G401.6 (cell line): ENCODE results near the gene SFXN3.

Experiments used
- FAIRE-seq: peaks from 2 replicates; lab custom pipeline; 2012; peaks lifted over from hg19 to GRCh38; lab: Jason Lieb, UNC

Gene SFXN3

GRCh38 chr10:101076630-101077029 lies 45.6 kb downstream of the SFXN3 start:
- FAIRE-seq: no peak

DNA sequence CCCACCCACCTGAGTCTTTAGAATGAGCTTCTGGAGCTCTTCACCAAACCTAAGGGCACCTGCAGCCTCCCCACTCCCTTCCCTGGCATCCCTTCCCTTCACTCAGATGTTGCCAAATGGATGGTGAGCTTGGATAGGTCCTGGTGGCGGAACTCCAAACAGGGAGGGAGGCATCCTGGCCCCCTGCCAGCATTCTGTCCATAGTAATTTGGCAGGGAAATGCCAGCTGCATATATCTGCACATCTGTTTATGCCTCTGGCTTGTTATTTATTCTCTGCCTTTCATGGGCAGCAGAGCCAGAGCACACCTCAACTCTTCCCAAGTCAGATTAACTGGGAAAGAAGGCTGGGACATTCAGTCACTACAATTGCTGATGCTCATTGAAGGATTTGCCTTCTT lies 48.8 kb downstream of the SFXN3 start:
- FAIRE-seq: no peak

DNA sequence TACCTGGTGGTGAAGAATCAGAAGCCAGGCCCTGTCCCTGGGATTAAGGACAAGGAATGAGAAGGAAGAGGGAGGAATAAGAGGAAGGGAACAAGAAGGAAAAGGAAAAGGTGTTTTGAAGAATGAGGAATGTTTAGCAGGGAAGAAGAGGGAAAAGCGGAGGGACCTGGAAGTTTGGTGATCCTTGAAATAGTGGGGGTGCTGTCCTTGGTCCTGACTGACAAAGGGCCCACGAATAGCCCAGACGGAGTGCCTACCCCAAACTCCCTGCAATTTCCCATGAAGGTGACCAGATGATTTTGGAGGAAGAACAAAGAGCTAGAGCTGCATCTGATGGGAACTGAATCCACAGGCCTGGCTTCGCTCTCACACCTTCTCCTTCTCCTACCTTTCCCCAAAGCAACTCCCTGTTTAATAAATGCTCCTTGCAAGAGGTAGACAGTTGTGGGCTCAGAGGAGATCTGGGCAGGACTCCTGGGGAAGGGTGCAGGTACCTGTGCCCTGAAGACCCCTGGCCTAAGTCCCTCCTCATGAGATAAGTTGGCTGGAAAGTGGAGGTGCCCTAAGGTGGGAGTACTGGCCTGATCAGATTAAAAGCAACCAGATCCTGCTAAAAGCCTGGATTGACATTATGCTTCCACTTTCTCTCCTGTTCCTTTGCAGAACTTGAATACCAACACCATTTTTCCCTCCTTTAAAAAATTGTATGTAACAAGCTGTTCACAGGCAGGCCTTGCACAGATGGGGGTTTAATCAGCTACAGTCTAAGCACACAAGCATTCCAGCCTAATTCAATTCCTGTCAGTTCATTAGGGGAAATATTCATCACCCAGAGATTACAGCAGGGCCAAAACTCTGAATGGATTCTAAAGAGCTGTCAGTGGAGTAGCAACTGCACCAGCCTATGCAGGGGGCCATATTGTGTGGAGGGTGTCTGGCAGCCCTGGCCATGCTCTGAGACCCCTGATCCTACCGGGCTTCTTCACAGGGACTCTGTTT lies 50.2 kb downstream of the SFXN3 start:
- no peak for FAIRE-seq

GRCh38 chr10:101085846-101086245 lies 54.8 kb downstream of the SFXN3 start:
- no peak for FAIRE-seq

GRCh38 chr10:101087376-101087775 lies 56.3 kb downstream of the SFXN3 start:
- FAIRE-seq: no peak

- no peak for FAIRE-seq
These were observed 56.9 kb downstream of the SFXN3 start for GRCh38 chr10:101087965-101088364.

DNA sequence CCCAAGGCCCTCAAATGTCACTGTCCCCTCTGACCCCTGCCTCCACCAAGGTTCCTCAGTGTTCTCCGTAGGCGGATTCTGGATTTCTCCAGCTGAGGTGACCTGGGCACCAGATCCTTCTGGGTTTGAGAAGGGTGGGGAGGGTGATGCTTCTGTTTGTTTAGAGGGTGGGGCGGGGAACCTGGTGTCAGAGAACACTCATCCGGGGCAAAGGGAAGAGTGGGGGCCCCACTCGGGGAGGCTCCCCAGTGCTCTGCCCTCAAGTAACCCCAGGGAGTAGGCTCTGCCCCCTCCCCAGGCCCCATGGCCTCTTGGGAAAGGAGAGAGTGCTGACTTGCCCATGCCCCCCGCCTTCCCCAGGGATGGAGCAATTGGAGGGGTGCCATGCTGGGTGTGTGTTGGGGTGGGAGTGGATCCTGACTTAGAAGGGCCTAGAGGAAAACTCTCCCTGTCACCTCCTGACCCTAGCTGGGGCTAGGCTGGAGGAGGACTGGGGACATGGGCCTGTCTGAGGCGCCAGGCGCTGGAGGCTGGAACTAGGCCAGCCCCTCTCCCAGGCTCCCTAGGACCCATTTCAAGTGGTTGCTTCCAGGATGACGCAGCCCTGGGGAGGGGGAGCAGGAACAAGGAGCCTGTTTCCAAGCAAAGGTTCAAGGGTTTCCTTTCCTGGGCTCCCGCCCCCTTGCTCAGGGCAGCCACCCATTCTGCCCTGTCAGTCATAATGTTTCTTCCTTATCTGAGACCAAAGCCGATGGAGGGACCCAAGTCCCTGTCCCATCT lies 58.7 kb downstream of the SFXN3 start:
- FAIRE-seq: no peak

- no peak for FAIRE-seq
These were observed 59.6 kb downstream of the SFXN3 start for GRCh38 chr10:101090597-101090996.
